Heart left ventricle (tissue), 13 donors: ENCODE data around the gene KCNE1.

Experiments
- CTCF ChIP-seq, 12 donors: fragments of 200-600 bp; sonication (generic) in 4 of 12; IDR thresholded peaks; one replicate each; pipeline versions ENCODE4 v1.5.0 to v1.8.0; 2018 to 2022; ENCODE audit warnings: antibody characterized with exemption in 12 of 12, mild to moderate bottlenecking in 5 of 12
- POLR2A ChIP-seq, 2 donors: fragments of 450-650 bp; IDR thresholded peaks; one replicate each; pipeline ENCODE4 v1.6.1; 2017; ENCODE audit warnings: antibody characterized with exemption in 2 of 2, mild to moderate bottlenecking in 2 of 2, moderate library complexity in 2 of 2
- donor health status: ischemic (EF 13 %, LVEDD 7.1; RV severe dilation, severe dysfunction).
- donor health status: DM: no; HTN: yes; CAD: no.
- donor health status: DM: no; HTN: no; CAD: no.
- donor health status: ischemic (EF 25% LVEDD 6.9; RV normal size, moderate dysfunction).
- donor health status: ischemic (EF 25% LVEDD 5.7; RV mildly dilated, moderate dysfunction).
- donor health status: ischemic (EF 35%, LVEDD 5.7; RV mildly dilated, moderate dysfunction).
- donor health status: nonischemic (EF 11% LVEDD 7.7; RV severe dilation, severe dysfunction).
- donor health status: DM: yes; HTN: yes; CAD: no.
- donor health status: PGD.
- donor health status: ischemic (EF 29% LVEDD 5.4; RV normal size, mild dysfunction).
- donor health status: nonischemic (EF 23%, LVEDD 6.1; RV moderate dilation, normal function).

- TF ChIP-seq POLR2A (IDR thresholded peaks at IDR 0.05) = no peak
- TF ChIP-seq CTCF (IDR thresholded peaks at IDR 0.05) = no peak
These were observed 9.6 kb upstream of the KCNE1 start for GRCh38 chr21:34521561-34521960.
